PC-9 (cell line): Measurements from ENCODE around the gene USH2A. TPM values are rescaled to one million over a fixed set of nuclear protein-coding genes. Genes with fewer than 3 reads are reported as not detected.

Experiments used
- BruUV-seq: library from RNA; stranded (reverse); fragments of 400-500 nt; replicated peaks from 2 replicates; lab custom pipeline; 2021; lab: Mats Ljungman, UMichigan
- CTCF ChIA-PET: fragments of 300-600 bp; sonication (Branson Sonifier 250); formaldehyde crosslinking; loops from one replicate; lab custom pipeline; 2022; ENCODE audit warnings: antibody characterized with exemption; lab: Charles Lee
- POLR2A ChIA-PET: fragments of 300-600 bp; sonication (Branson Sonifier 250); formaldehyde crosslinking; loops from one replicate; lab custom pipeline; 2022; ENCODE audit warnings: antibody characterized with exemption; ENCODE audit not compliant: unreplicated experiment; lab: Charles Lee
- DNase-seq, 2 experiments: peaks; one replicate each; pipeline versions ENCODE4 v3.0.0 to v3.0.0-alpha.2; 2015 to 2022; ENCODE audit warnings: mixed read lengths in 1 of 2
- H2AFZ ChIP-seq: fragments of 200-600 bp; sonication (generic); 2 replicates; pipeline ENCODE4 v1.8.1; 2017; ENCODE audit warnings: antibody characterized with exemption
- H3F3A ChIP-seq: fragments of 200-600 bp; sonication (generic); 2 replicates; pipeline ENCODE4 v1.8.1; 2017; ENCODE audit warnings: antibody characterized with exemption, mild to moderate bottlenecking, low read depth; ENCODE audit not compliant: insufficient read depth
- H3K27ac ChIP-seq: fragments of 200-600 bp; sonication (generic); 2 replicates; pipeline ENCODE4 v1.6.1; 2016; ENCODE audit warnings: mixed run types
- H3K27me3 ChIP-seq: fragments of 200-600 bp; sonication (generic); 2 replicates; pipeline ENCODE4 v1.6.1; 2016; ENCODE audit warnings: low read depth, mixed run types; ENCODE audit not compliant: insufficient read depth
- H3K36me3 ChIP-seq: fragments of 200-600 bp; sonication (generic); 2 replicates; pipeline ENCODE4 v1.6.1; 2016; ENCODE audit warnings: low read depth, mixed run types
- H3K4me1 ChIP-seq: fragments of 200-600 bp; sonication (generic); replicated peaks from 2 replicates; pipeline ENCODE4 v1.6.1; 2016; ENCODE audit warnings: mixed run types; ENCODE audit not compliant: insufficient read depth
- H3K4me2 ChIP-seq: fragments of 200-600 bp; sonication (generic); 2 replicates; pipeline ENCODE4 v1.6.1; 2017; ENCODE audit warnings: mixed run types
- H3K4me3 ChIP-seq: fragments of 200-600 bp; sonication (generic); 2 replicates; pipeline ENCODE4 v1.6.1; 2016; ENCODE audit warnings: mixed run types
- H3K79me2 ChIP-seq: fragments of 200-600 bp; sonication (generic); 2 replicates; pipeline ENCODE4 v1.6.1; 2017; ENCODE audit warnings: low read depth, mixed run types
- H3K9me2 ChIP-seq: fragments of 200-600 bp; sonication (generic); 2 replicates; pipeline ENCODE4 v1.8.1; 2017; ENCODE audit warnings: mild to moderate bottlenecking; ENCODE audit not compliant: insufficient read depth
- H3K9me3 ChIP-seq: fragments of 200-600 bp; sonication (generic); 2 replicates; pipeline ENCODE4 v1.8.1; 2016; ENCODE audit warnings: low read depth; ENCODE audit not compliant: insufficient read depth
- H4K20me1 ChIP-seq: fragments of 200-600 bp; sonication (generic); 2 replicates; pipeline ENCODE4 v1.8.1; 2017; ENCODE audit not compliant: insufficient read depth
- CTCF ChIP-seq: fragments of 200-600 bp; sonication (generic); conservative IDR thresholded peaks from 2 replicates; pipeline ENCODE4 v1.6.1; 2017; ENCODE audit warnings: mixed run types, antibody characterized with exemption, mild to moderate bottlenecking, moderate library complexity
- EZH2 ChIP-seq: fragments of 200-600 bp; sonication (generic); IDR thresholded peaks from 2 replicates; pipeline ENCODE4 v1.8.0; 2017; ENCODE audit warnings: antibody characterized with exemption, low read depth
- intact Hi-C: fragments of 100-400 bp; cut with micrococcal nuclease; formaldehyde crosslinking; loops from one replicate; pipeline ENCODE4 v1.10.0; 2022; ENCODE audit not compliant: unreplicated experiment
- total RNA-seq: library from RNA; stranded (reverse); gene quantifications from 2 replicates; pipeline ENCODE4 v1.2.3, GENCODE V29; 2021

The USH2A gene
- total RNA-seq, 1 experiment from 2014 or later, result not detected

GRCh38 chr1:216290074-216290473 is 133.2 kb downstream of the USH2A start:
- no peaks in the 10 kb centered on the region for H3K79me2 ChIP-seq
- no peaks in the 10 kb centered on the region for H3K4me1 ChIP-seq
- POLR2A ChIA-PET, result no interaction called here
- no peak overlapping the region for H2AFZ ChIP-seq
- TF ChIP-seq EZH2, result no peak
- TF ChIP-seq CTCF, result no peak
- no peak overlapping the region for H3K4me3 ChIP-seq
- CTCF ChIA-PET, result no interaction called here
- H3K9me3 ChIP-seq, result no peaks in the 10 kb centered on the region
- no peaks in the 10 kb centered on the region for H3K36me3 ChIP-seq
- no peaks in the 10 kb centered on the region for H4K20me1 ChIP-seq
- BruUV-seq, result no TSS peak
- no peak overlapping the region for H3K27ac ChIP-seq
- H3F3A ChIP-seq, result no peaks in the 10 kb centered on the region
- no peaks in the 10 kb centered on the region for H3K9me2 ChIP-seq
- H3K4me2 ChIP-seq, result no peak overlapping the region
- DNase-seq, result no peak
- no peaks in the 10 kb centered on the region for H3K27me3 ChIP-seq
- intact Hi-C loops, result no loop called here

- Histone ChIP-seq H3F3A (no peaks in the 10 kb centered on the region), H2AFZ (no peak overlapping the region), H3K4me2 (no peak overlapping the region), H3K4me1 (no peaks in the 10 kb centered on the region), H3K4me3 (no peak overlapping the region), H3K9me3 (no peaks in the 10 kb centered on the region), H3K27ac (no peak overlapping the region), H3K79me2 (no peaks in the 10 kb centered on the region), H4K20me1 (no peaks in the 10 kb centered on the region), H3K36me3 (no peaks in the 10 kb centered on the region), H3K27me3 (no peaks in the 10 kb centered on the region), H3K9me2 (no peaks in the 10 kb centered on the region)
- no peak for TF ChIP-seq EZH2
- no peak for TF ChIP-seq CTCF
- no TSS peak for BruUV-seq
- no peak for DNase-seq
- intact Hi-C loops, result no loop called here
- ChIA-PET POLR2A (no interaction called here), CTCF (no interaction called here)
Observed at GRCh38 chr1:216285052-216285451, 138.2 kb downstream of the USH2A start.

- ChIA-PET POLR2A (no interaction called here), CTCF (no interaction called here)
- Histone ChIP-seq H3K4me3 (no peak overlapping the region), H3K27me3 (no peaks in the 10 kb centered on the region), H4K20me1 (no peaks in the 10 kb centered on the region), H3K9me3 (no peaks in the 10 kb centered on the region), H3K9me2 (no peaks in the 10 kb centered on the region), H2AFZ (no peak overlapping the region), H3K79me2 (no peaks in the 10 kb centered on the region), H3F3A (no peaks in the 10 kb centered on the region), H3K4me1 (no peaks in the 10 kb centered on the region), H3K4me2 (no peak overlapping the region), H3K27ac (no peak overlapping the region), H3K36me3 (no peaks in the 10 kb centered on the region)
- intact Hi-C loops, result no loop called here
- BruUV-seq, result no TSS peak
- no peak for DNase-seq
- TF ChIP-seq EZH2, result no peak
- no peak for TF ChIP-seq CTCF
Observed at GRCh38 chr1:216281757-216282156, 141.5 kb downstream of the USH2A start.
